Forelimb muscle (tissue), 1 donor: ENCODE results near the gene TEX11. TPM values are rescaled to one million over a fixed set of nuclear protein-coding genes. Genes with fewer than 3 reads are reported as not detected.

Experiments used
- DNase-seq: peaks from one replicate; pipeline ENCODE4 v3.0.0-alpha.2; 2013; ENCODE audit warnings: low read depth
- polyA plus RNA-seq: library from polyadenylated mRNA; unstranded; fragments of 120-200 nt; gene quantifications from one replicate; pipeline ENCODE4 v1.2.1, GENCODE V29; 2013; ENCODE audit not compliant: insufficient read length

Gene TEX11
- polyA plus RNA-seq, 1 donor, result 0.06 TPM

DNA sequence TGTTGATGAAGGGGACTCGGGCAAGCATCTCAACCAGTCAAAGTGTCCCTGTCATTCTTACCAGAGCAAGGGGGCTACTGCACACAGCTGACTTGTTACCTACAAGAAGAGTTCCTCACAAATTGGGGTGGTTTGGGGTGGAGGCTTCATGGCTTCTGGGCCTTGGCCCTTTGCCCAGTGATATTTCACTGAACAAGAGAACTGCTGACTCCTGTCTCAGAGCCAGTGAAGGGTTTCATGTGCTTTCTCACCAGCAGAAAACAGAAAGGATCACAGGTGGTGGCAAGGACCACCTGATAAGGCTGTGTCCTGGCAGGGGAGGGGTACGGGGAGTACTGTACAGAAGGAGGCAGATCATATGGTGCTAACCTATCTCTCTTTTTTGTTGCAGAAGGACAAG, 410.4 kb downstream of the TEX11 start:
- DNase-seq, result no peak

DNA sequence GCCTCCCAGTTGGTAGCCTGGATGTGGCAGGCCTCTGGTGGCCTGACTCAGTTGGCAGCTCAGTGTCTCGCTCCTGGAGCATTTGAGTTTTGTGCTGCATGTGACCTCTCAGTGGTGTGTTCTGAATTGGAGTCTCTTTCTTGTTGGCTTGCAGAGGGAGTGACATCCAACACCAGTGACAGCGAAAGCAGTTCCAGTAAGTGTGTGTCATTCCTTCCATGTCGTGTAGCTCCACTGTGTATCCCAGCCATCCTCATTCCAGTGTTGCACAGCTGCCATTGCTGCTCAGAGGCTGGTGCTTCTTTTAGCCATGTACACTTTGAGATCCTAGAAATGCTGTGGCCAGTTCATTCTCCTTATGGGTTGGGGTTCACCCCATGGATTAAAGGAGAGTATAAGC, 411.5 kb downstream of the TEX11 start:
- DNase-seq, result no peak

DNA sequence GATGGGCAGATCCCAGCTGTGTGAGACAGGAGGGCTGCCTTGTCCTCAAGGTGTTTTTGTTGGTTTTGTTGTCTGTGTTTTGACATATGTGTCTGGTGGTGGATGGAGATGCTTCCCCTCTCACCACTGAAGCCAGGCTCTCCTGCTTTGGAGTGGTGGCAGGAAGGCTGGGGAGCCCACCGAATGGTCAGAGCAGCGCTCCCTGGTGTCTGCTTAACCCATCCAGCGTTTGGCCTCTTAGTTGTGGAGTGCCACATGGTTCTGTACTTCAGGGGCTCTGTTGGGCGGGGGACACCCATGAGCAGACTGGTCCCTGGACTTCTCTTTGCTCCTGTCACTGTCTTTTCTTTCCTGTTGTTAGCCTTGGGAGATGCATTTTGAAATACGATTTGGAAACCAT, 412.0 kb downstream of the TEX11 start:
- DNase-seq, result no peak

DNA sequence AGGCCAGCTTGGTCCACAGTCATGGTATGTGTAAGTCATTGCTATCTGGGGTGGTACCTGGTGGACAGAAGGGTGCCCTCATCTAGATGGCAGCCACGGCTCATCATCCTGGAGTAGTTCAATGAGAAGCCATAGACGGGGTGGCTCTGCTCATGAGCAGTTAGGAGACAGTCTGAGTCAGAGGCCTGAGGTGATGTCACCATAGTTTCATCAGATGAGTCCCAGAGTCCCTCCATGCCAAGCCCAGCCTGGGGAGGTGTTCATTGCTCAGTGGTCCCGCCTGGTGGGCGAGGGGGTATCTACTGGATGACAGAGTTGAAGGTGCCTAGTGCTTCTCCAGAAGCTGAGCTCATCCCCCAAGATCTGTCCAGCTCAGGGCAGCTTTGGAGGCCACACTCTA, 414.1 kb downstream of the TEX11 start:
- no peak for DNase-seq

DNA sequence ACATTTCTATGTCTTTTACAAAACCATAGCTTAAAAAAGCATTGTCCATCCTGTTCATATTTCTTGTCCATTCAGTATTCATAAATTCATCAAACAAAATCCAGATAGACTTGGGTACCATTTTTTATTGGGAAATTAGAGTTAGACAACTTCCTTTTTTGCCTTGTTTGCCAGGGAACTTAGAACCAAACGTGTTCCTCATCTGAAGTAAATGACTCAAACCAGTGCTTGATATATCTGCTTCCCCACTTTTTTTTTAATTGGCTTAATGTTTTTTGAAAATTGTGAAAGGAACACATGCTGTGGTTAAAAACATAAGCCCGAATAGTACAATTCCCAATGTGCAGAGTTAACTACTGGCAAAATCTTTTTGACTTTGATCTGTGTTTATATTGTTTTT, 419.7 kb downstream of the TEX11 start:
- DNase-seq, result no peak

DNA sequence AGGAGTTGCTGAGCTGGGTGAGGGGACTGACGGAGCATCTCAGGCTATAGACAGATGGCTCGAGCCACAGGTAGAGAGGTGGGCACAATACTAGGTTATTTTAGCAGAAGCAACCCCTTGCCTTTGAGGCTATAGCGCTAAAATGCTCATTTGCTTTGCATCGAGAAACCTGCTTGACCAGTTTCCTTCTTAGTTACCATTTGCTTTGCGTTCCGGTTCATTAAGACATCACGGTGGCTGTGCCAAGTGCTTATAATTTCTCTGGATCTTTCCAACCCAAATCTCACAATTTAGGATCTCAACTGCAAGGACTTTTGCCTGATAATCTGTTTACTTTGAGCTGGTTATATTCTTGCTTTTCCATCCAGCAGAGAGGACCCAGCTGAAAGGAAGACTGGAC, 423.0 kb downstream of the TEX11 start:
- no peak for DNase-seq

DNA sequence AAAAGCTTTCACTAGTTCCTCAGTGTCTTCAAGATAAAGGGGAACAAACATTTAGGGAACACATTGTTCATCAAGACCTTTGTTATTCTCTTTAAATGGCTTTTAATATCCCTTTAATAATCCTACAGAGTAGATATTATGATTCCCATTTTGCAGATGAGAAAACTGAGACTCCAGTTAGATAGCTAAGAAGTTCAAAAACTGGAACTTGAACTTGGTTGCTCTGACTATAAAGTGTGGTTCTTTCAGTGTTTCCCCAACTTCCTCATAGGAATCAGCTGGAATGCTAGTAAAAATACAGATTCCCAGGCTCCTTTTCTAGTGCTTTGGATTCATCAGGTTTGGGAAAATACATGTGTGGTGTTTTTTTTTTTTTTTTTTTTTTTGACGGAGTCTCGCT, 426.2 kb downstream of the TEX11 start:
- DNase-seq, result no peak

DNA sequence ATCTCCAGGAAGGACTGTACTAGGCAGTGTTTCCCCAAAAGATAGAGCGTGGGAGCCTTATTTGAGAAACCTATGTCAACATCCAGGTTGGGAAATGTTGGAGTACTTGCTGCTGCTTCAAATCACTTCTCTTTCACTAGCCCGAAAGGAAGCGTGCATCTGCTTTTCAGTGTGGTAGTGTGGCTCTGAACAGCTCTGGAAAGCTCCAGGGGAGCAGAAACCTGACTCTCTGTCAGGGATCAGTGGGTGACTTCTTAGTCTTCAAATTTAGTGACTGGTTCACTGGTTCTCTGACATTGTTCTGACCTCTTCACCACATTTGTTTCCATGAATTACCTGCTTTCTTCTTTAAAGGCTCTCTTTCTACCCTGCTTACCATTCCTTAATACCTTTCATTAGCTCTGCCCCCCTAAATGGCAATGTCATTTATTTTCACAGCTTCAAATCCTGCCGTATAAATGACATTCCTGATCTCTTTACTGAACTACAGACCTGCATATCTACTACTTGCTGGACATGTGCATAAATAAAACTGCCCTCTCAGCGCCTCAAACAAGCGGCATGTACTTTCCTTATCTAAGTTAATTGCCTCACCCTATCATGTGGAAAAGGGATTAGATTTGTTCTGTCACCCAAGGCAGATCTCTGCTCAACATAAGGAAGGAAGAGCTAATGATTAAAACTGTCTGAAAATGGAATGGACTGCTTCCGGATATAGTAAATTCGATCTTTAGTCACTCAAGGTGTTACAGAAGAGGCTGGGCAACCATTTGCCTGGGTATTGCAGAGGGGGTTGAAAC, 426.8 kb downstream of the TEX11 start:
- DNase-seq, result no peak

DNA sequence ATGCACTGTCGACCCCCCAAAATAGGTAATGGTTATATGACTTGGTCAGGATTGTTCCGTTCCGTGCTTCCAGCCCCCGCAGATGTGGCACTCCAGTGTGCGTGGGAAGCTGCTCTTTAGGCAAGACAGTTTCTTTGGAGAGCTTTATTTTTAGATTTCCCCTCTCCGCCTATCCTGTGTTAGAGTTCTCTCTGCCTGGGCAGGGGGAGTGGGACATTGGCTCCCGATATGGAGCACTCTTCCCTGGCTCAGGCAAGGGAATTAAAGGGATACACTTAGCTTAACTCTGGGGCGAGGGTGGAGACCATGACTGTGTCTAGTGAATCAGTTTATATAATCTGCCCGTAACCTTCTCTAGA, 427.9 kb downstream of the TEX11 start:
- no peak for DNase-seq

DNA sequence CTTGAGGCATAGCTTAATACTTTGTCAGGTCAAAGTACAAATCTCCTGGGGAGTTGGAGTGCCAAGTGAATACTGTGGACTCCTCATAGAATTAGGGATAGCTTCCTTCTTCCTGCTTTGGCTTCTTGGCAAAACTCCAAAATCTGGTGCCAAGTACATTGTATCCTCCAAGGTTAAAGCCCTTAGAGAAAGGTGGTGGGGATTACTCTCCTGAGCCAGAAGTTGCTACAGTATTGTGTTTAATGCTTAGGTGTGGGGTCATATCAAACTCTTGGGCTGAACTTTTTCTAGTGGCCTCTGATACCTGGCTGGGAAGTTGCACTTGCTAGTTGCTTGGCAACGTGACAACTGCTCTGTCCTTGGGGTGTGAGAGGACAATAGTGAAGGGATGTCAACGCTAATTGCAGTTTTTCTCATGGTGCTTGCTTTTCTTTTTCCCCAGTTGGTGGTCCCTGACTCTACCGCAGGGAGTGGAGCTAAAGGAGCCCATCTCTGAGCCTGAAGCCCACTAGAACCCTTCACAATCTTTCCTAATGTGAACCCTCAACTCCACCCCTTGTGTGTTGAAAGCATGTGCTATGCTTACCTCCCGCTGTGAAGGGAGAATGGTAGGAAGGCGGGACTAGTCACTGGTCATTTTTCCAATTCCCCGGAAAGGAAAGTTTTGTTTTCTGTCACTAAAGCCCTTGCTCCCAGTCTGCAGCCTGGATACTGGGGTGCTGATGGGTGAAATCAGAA, 428.4 kb downstream of the TEX11 start:
- no peak for DNase-seq

DNA sequence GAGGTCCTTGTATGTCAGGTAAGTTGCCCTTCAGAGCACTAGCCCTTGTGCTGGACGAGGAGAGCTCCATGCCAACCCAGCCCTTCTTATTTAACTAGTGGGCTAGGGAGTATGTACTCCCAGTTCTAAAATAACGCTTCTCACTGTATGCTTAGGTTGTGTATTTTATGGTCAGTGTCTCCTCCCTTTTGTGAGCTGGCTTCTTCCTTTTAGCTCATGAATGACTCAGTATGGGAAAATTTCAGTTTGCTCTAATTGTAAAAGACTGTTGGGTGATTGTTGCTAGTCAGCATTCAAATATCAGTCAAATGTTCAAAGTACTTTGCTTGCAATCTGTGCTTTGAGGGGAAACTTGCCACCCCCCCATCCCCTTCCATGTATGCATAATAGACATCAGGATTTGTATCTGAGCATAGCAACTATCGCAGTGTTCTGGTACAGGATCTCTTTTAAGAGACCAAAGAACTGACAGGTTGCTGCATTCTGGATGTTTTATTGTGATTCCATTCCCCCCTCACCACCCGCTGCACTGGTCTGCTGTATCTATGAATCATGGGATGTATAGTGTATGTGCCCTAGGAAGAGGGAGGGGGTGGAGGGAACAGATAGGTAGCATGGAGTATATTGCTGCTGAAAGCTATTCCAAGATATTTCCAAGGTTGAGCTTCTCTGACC, 429.1 kb downstream of the TEX11 start:
- DNase-seq, result no peak

Other genes starting within 250 kb of the TEX11 start
- 0.99 TPM for gene SLC7A3, start 22.4 kb upstream of the TEX11 start, polyA plus RNA-seq
- 48.6 TPM for gene SNX12, start 159.6 kb upstream of the TEX11 start, polyA plus RNA-seq
- gene FOXO4, start 187.1 kb upstream of the TEX11 start, polyA plus RNA-seq, result 41.0 TPM
- 0.54 TPM for gene CXorf65, start 198.0 kb upstream of the TEX11 start, polyA plus RNA-seq
- 1.5 TPM for gene IL2RG, start 202.9 kb upstream of the TEX11 start, polyA plus RNA-seq
- gene MED12, start 209.9 kb upstream of the TEX11 start, polyA plus RNA-seq, result 44.2 TPM
- 2.9 TPM for gene NLGN3, start 236.1 kb upstream of the TEX11 start, polyA plus RNA-seq